IMR-90 (cell line): Measurements from ENCODE around the gene MMEL1. TPM values are rescaled to one million over a fixed set of nuclear protein-coding genes. Genes with fewer than 3 reads are reported as not detected.

Source experiments
- ATAC-seq: fragments of 200-7000 bp; cut with Tn5 transposase; 2 replicates; pipeline ENCODE4 v1.9.1; 2020; ENCODE audit warnings: low read depth, mild to moderate bottlenecking, moderate library complexity
- BruUV-seq: library from RNA; stranded (reverse); fragments of 400-500 nt; replicated peaks from 2 replicates; lab custom pipeline; 2021; lab: Mats Ljungman, UMichigan
- CTCF ChIA-PET: fragments of 300-600 bp; formaldehyde crosslinking; extraction: SDS; loops from one replicate; lab custom pipeline; 2021; ENCODE audit warnings: antibody characterized with exemption; lab: Yijun Ruan, JAX
- POLR2A ChIA-PET: fragments of 300-600 bp; sonication (Branson Sonifier 250); formaldehyde crosslinking; loops from one replicate; lab custom pipeline; 2022; ENCODE audit warnings: antibody characterized with exemption; ENCODE audit not compliant: unreplicated experiment; lab: Charles Lee
- DNase-seq: peaks from one replicate; pipeline ENCODE4 v3.0.0; 2013
- H2AFZ ChIP-seq: replicated peaks from 2 replicates; pipeline ENCODE3; 2013; ENCODE audit warnings: low read length, mild to moderate bottlenecking; ENCODE audit not compliant: poor library complexity
- H2AK5ac ChIP-seq: 2 replicates; pipeline ENCODE4 v1.6.1; 2013; ENCODE audit warnings: low read depth, low read length, inconsistent platforms
- H2AK9ac ChIP-seq: replicated peaks from 2 replicates; pipeline ENCODE3; 2013; ENCODE audit warnings: mild to moderate bottlenecking, low read depth, low read length, moderate library complexity; ENCODE audit not compliant: poor library complexity
- H2BK120ac ChIP-seq: 2 replicates; pipeline ENCODE4 v1.6.1; 2013; ENCODE audit warnings: low read depth, low read length, inconsistent platforms
- H2BK15ac ChIP-seq: 3 replicates; pipeline ENCODE4 v1.6.1; 2013; ENCODE audit warnings: low read depth, low read length, inconsistent platforms
- H2BK20ac ChIP-seq: 2 replicates; pipeline ENCODE4 v1.6.1; 2013; ENCODE audit warnings: low read depth, mild to moderate bottlenecking, inconsistent platforms, low read length, moderate library complexity
- H2BK5ac ChIP-seq: 2 replicates; pipeline ENCODE4 v1.6.1; 2013; ENCODE audit warnings: mild to moderate bottlenecking, low read depth, low read length, inconsistent platforms; ENCODE audit not compliant: poor library complexity, severe bottlenecking
- H3K14ac ChIP-seq: replicated peaks from 2 replicates; pipeline ENCODE4 v1.6.1; 2013; ENCODE audit warnings: low read depth, low read length, inconsistent platforms
- H3K18ac ChIP-seq: 2 replicates; pipeline ENCODE4 v1.6.1; 2013; ENCODE audit warnings: low read depth, low read length, control low read depth
- H3K23ac ChIP-seq: 2 replicates; pipeline ENCODE4 v1.6.1; 2013; ENCODE audit warnings: low read depth, low read length, inconsistent platforms
- H3K27ac ChIP-seq: 2 replicates; pipeline ENCODE4 v1.5.1; 2013; ENCODE audit warnings: mild to moderate bottlenecking, control low read depth, low read length; ENCODE audit not compliant: insufficient read depth
- H3K27me3 ChIP-seq: 2 replicates; pipeline ENCODE4 v1.6.1; 2013; ENCODE audit warnings: low read length; ENCODE audit not compliant: control insufficient read depth, insufficient read depth
- H3K36me3 ChIP-seq: 2 replicates; pipeline ENCODE4 v1.6.1; 2013; ENCODE audit warnings: low read length, mixed read lengths; ENCODE audit not compliant: control insufficient read depth, insufficient read depth
- H3K4ac ChIP-seq: 2 replicates; pipeline ENCODE4 v1.6.1; 2013; ENCODE audit warnings: low read depth, low read length, inconsistent platforms
- H3K4me1 ChIP-seq: 2 replicates; pipeline ENCODE4 v1.6.1; 2013; ENCODE audit warnings: low read length, mixed read lengths; ENCODE audit not compliant: control insufficient read depth, insufficient read depth
- H3K4me2 ChIP-seq: 2 replicates; pipeline ENCODE4 v1.6.1; 2013; ENCODE audit warnings: low read depth, mild to moderate bottlenecking, control low read depth, low read length, moderate library complexity
- H3K4me3 ChIP-seq: 2 replicates; pipeline ENCODE4 v1.5.1; 2013; ENCODE audit warnings: low read depth, mild to moderate bottlenecking, control low read depth, low read length, moderate library complexity; ENCODE audit not compliant: insufficient read depth
- H3K56ac ChIP-seq: 2 replicates; pipeline ENCODE4 v1.6.1; 2013; ENCODE audit warnings: low read length, inconsistent platforms; ENCODE audit not compliant: insufficient read depth; ENCODE audit errors: extremely low read depth
- H3K79me1 ChIP-seq, 2 experiments: 2 replicates each; pipeline ENCODE4 v1.6.1; 2013; ENCODE audit warnings: low read length in 2 of 2, inconsistent platforms in 1 of 2, low read depth in 1 of 2
- H3K9ac ChIP-seq: 2 replicates; pipeline ENCODE4 v1.6.1; 2013; ENCODE audit warnings: low read depth, low read length, control low read depth
- H3K9me1 ChIP-seq: 2 replicates; pipeline ENCODE4 v1.6.1; 2013; ENCODE audit warnings: low read length, inconsistent platforms; ENCODE audit not compliant: insufficient read depth
- H3K9me3 ChIP-seq: 2 replicates; pipeline ENCODE4 v1.6.1; 2013; ENCODE audit warnings: low read length; ENCODE audit not compliant: control insufficient read depth, insufficient read depth
- H4K20me1 ChIP-seq: 2 replicates; pipeline ENCODE4 v1.6.1; 2013; ENCODE audit warnings: low read length, inconsistent platforms; ENCODE audit not compliant: insufficient read depth
- H4K5ac ChIP-seq: 2 replicates; pipeline ENCODE4 v1.6.1; 2013; ENCODE audit warnings: mild to moderate bottlenecking, low read depth, low read length, control low read depth
- H4K8ac ChIP-seq, 2 experiments: 2 replicates each; pipeline ENCODE4 v1.6.1; 2013; ENCODE audit warnings: low read depth in 2 of 2, low read length in 2 of 2, control low read depth in 1 of 2, inconsistent platforms in 1 of 2
- H4K91ac ChIP-seq: 2 replicates; pipeline ENCODE4 v1.6.1; 2013; ENCODE audit warnings: low read depth, low read length, inconsistent platforms; ENCODE audit not compliant: insufficient read depth
- FOS ChIP-seq: fragments of 150-350 bp; IDR thresholded peaks from 2 replicates; pipeline ENCODE4 v1.6.1; 2016; ENCODE audit warnings: low read depth, low read length
- MAFK ChIP-seq: IDR thresholded peaks from 2 replicates; pipeline ENCODE4 v1.6.1; 2012; ENCODE audit warnings: low read depth, low read length, improper control_type of control experiment
- MAZ ChIP-seq: IDR thresholded peaks from 2 replicates; pipeline ENCODE4 v1.6.1; 2012; ENCODE audit warnings: low read depth, mild to moderate bottlenecking, low read length, improper control_type of control experiment, moderate library complexity, borderline replicate concordance
- MXI1 ChIP-seq: IDR thresholded peaks from 2 replicates; pipeline ENCODE4 v1.6.1; 2012; ENCODE audit warnings: low read depth, mild to moderate bottlenecking, low read length, moderate library complexity, borderline replicate concordance
- NFE2L2 ChIP-seq: fragments of 150-350 bp; IDR thresholded peaks from 2 replicates; pipeline ENCODE4 v1.6.1; 2016; ENCODE audit warnings: low read depth, mild to moderate bottlenecking, low read length
- POLR2A ChIP-seq: IDR thresholded peaks from 2 replicates; pipeline ENCODE4 v1.6.1; 2012; ENCODE audit warnings: mild to moderate bottlenecking, low read depth, low read length
- RAD21 ChIP-seq: IDR thresholded peaks from 2 replicates; pipeline ENCODE4 v1.6.1; 2012; ENCODE audit warnings: low read length, improper control_type of control experiment
- RCOR1 ChIP-seq: IDR thresholded peaks from 2 replicates; pipeline ENCODE4 v1.6.1; 2012; ENCODE audit warnings: mild to moderate bottlenecking, low read length, improper control_type of control experiment; ENCODE audit not compliant: insufficient replicate concordance
- RFX5 ChIP-seq: IDR thresholded peaks from 2 replicates; pipeline ENCODE4 v1.8.0; 2012; ENCODE audit warnings: low read depth, mild to moderate bottlenecking, low read length, moderate library complexity
- SMC3 ChIP-seq: fragments of 150-350 bp; IDR thresholded peaks from 2 replicates; pipeline ENCODE4 v1.6.1; 2016; ENCODE audit warnings: low read depth, mild to moderate bottlenecking, antibody characterized with exemption, low read length, moderate library complexity
- WGBS, 2 experiments: methylation state at CpG; one replicate each; pipeline versions ENCODE4 v1.1.5 to v1.1.7; 2013; ENCODE audit warnings: missing lambda C conversion rate in 2 of 2; ENCODE audit not compliant: insufficient read length in 1 of 2; ENCODE audit errors: extremely low coverage in 2 of 2; 5-methylcytosine and 5-hydroxymethylcytosine counted together
- dilution Hi-C: fragments of 300-500 bp; cut with HindIII; formaldehyde crosslinking; loops from one replicate; pipeline ENCODE4 v1.14.3; 2018; ENCODE audit warnings: low sequenced_read_pairs; ENCODE audit not compliant: unreplicated experiment
- in situ Hi-C: fragments of 300-500 bp; cut with MboI; formaldehyde crosslinking; loops from 3 replicates; pipeline ENCODE4 v1.14.3; 2019; ENCODE audit warnings: low sequenced_read_pairs, inconsistent platforms, mixed read lengths
- intact Hi-C: fragments of 100-400 bp; cut with micrococcal nuclease; formaldehyde crosslinking; loops from 2 replicates; pipeline ENCODE4 v1.10.0; 2022
- polyA plus RNA-seq, 3 experiments: library from polyadenylated mRNA; depleted of rRNA; stranded (reverse); fragments of >200 nt; gene quantifications; 2 replicates each; pipeline ENCODE4 v1.2.3, GENCODE V29; 2012; ENCODE audit warnings: low replicate concordance in 1 of 3
- total RNA-seq: library from RNA; depleted of rRNA; stranded (reverse); fragments of >200 nt; gene quantifications from 2 replicates; pipeline ENCODE4 v1.2.3, GENCODE V29; 2012
- TF ChIP-seq, protein P1 (sequence below): fragments of 150-350 bp; IDR thresholded peaks from 2 replicates; pipeline ENCODE4 v1.6.1; 2016; ENCODE audit warnings: low read depth, mild to moderate bottlenecking, low read length, moderate library complexity, borderline replicate concordance
- TF ChIP-seq, protein P2 (sequence below): conservative IDR thresholded peaks from 2 replicates; pipeline ENCODE4 v1.5.1; 2012; ENCODE audit warnings: mild to moderate bottlenecking, low read depth, low read length, improper control_type of control experiment

Gene MMEL1
- total and polyA plus RNA-seq, 2 of the 4 experiments (the other 2 are of a cell fraction), result under 0.01 to 0.12 TPM

DNA sequence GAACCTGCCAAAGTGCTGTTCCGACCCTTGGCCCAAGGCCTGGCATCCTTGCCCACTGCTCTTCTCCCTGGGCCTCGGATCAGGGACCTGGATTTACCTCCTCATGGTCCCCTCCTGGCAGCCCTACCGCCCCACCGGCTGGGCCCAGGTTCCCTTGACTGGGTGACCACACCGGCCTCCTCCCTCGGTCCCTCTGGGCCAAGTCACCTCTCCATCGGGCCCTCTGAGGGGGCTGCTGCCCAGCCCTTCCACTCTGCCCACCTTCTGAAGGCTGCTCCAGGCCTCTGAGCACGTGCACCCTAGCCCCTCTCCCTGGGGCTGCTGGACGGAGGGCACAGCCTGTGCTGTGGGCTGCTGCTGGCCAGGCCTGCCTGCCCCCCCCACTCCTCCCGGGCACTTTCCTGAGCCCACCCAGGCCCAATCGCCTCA lies 9.3 kb upstream of the MMEL1 start (continued):
- TF ChIP-seq RAD21 (no peak), SMC3 (no peak), FOS (no peak), POLR2A (no peak)

DNA sequence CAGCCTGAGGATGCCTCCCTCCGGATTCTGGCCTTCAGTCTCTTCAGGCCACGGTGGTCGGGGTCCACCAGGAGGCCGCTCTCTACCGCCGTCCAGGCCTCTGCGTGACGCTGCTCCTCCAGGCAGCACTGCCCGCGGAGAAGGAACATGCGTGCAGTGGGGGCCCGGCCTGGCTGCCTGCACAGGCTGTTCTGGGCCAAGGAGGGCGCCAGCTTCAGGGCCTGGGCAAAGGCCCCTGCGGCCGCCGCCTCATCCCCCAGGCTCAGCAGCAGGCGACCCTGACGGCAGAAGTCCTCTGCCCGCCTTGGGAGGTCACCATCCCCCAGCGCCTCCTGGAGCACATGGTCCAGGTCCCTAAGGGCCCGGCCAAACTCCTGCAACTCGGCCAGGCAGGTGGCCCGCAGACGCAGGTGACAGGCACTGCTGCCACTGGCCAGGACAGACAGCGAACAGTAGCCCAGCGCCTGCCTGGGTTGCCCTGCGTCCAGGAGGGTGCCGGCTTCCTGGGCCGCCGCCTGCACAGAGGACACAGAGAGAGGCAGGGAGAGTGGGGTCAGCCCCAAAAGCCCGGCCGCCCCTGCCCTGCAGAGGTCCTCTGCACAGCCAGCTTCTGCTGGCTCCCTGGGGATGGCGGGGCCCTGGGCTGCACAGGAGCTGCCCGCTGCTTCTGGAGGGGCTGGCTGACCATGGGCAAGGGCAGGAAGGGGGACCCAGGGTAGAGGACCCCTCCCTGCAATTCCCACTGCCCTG lies 8.7 kb upstream of the MMEL1 start:
- no peak overlapping the region for H2BK120ac ChIP-seq
- H3K18ac ChIP-seq, result no peak overlapping the region
- intact Hi-C loops, result loop anchor here (2.0 kb wide), 1 partner anchor 55 kb away; the partner anchor contains the start of gene PRXL2B
- ATAC-seq, result no peak
- H2AK5ac ChIP-seq, result no peak overlapping the region
- H3K4me2 ChIP-seq, result peak overlapping the region; percentile 47
- in situ Hi-C loops, result no loop called here
- dilution Hi-C loops, result no loop called here
- H3K79me1 ChIP-seq, result no peaks in the 10 kb centered on the region; a peak in 1 of 4 replicates
- no peak overlapping the region for H4K5ac ChIP-seq
- H4K20me1 ChIP-seq, result no peaks in the 10 kb centered on the region
- no peak overlapping the region for H3K4ac ChIP-seq
- TF ChIP-seq RAD21 (no peak), RFX5 (no peak), POLR2A (no peak), MXI1 (no peak), SMC3 (no peak), MAZ (no peak), RCOR1 (no peak), FOS (no peak), MAFK (no peak), NFE2L2 (no peak)
- TF ChIP-seq, protein P1, sequence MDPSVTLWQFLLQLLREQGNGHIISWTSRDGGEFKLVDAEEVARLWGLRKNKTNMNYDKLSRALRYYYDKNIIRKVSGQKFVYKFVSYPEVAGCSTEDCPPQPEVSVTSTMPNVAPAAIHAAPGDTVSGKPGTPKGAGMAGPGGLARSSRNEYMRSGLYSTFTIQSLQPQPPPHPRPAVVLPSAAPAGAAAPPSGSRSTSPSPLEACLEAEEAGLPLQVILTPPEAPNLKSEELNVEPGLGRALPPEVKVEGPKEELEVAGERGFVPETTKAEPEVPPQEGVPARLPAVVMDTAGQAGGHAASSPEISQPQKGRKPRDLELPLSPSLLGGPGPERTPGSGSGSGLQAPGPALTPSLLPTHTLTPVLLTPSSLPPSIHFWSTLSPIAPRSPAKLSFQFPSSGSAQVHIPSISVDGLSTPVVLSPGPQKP, result no peak
- TF ChIP-seq, protein P2, sequence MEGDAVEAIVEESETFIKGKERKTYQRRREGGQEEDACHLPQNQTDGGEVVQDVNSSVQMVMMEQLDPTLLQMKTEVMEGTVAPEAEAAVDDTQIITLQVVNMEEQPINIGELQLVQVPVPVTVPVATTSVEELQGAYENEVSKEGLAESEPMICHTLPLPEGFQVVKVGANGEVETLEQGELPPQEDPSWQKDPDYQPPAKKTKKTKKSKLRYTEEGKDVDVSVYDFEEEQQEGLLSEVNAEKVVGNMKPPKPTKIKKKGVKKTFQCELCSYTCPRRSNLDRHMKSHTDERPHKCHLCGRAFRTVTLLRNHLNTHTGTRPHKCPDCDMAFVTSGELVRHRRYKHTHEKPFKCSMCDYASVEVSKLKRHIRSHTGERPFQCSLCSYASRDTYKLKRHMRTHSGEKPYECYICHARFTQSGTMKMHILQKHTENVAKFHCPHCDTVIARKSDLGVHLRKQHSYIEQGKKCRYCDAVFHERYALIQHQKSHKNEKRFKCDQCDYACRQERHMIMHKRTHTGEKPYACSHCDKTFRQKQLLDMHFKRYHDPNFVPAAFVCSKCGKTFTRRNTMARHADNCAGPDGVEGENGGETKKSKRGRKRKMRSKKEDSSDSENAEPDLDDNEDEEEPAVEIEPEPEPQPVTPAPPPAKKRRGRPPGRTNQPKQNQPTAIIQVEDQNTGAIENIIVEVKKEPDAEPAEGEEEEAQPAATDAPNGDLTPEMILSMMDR, result no peak
- H3K36me3 ChIP-seq, result no peaks in the 10 kb centered on the region
- ChIA-PET CTCF (no interaction called here), POLR2A (no interaction called here)
- H2BK20ac ChIP-seq, result no peak overlapping the region
- H2AFZ ChIP-seq, result no peak overlapping the region
- no peaks in the 10 kb centered on the region for H3K9me1 ChIP-seq
- H3K27me3 ChIP-seq, result no peaks in the 10 kb centered on the region
- no peak overlapping the region for H3K56ac ChIP-seq
- no peak overlapping the region for H4K8ac ChIP-seq
- no peak overlapping the region for H3K14ac ChIP-seq
- 92% methylated on average over 18 of the region's 34 CpGs; no CpG with 5 or more reads in 1 of the 2 experiments for WGBS, 2 experiments
- no peak overlapping the region for H2BK15ac ChIP-seq
- H4K91ac ChIP-seq, result no peak overlapping the region
- no TSS peak for BruUV-seq
- no peaks in the 10 kb centered on the region for H3K4me1 ChIP-seq
- H3K4me3 ChIP-seq, result no peak overlapping the region
- no peak overlapping the region for H3K9ac ChIP-seq
- H3K9me3 ChIP-seq, result peaks cover 4% of the 10 kb centered on the region; the same call in 1 of the 2 replicates
- no peak overlapping the region for H3K23ac ChIP-seq
- H3K27ac ChIP-seq, result no peak overlapping the region
- H2AK9ac ChIP-seq, result no peak overlapping the region
- no peak overlapping the region for H2BK5ac ChIP-seq
- DNase-seq, result no peak
